AG20443 (cell line): ENCODE data around the gene GLUL.
"Not testable (repeated sequence)": the region's sequence is repeated elsewhere in the genome, so short reads cannot be mapped to it uniquely, and the experiment has no call there.

Source experiments
- DNase-seq: peaks from one replicate; pipeline ENCODE4 v3.0.0; 2012; ENCODE audit warnings: low spot score, mixed read lengths

The GLUL gene

GRCh38 chr1:182394055-182394775 is 2.6 kb upstream of the GLUL start:
- DNase-seq = no peak

DNA sequence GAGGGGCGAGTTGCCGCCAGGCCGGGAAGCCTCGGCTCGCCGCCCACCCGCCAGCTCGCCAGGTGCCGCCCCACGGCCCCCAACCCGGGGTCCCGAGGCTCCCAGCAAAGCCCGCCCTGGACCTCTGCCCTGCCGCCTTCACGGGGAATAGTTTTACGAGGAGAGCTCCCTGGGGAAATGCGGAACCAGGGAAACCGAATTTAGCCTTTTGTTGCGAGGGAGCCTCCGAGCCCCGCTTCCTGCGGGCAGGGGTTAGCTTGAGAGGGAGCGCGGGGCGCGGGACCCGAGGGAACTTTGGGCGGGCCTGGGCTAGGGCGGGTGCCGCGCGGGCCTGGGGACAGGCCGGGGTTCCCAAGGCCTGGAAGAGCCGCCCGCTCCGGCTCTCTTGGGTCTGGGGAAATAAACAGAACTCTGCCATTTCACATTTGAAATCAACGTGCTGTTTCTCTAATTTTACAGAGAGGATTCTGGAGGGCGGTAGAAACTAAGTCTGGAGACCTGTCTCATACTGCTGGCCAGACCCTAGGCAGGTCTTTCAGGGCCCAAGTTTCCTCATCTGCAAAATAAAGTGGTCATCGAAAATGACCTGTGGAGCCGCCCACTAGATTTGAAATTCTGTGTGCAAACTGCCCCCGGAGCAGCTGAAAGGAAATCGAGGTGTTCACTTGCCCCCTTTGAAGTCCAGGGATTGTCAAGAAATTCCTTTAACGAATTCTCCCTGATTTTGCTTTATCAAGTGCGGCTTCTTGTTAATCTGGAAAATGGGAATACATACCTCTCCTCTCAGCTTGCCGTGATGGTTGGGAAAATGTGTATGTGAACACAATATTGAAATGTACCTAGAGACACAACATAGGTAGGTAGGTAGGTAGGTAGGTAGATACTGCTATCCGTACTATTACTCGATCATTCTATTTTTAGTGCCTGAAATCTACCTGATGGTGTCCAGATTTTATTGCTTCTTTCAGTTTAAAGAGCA is 749 bp upstream of the GLUL start:
- peak; percentile 40 for DNase-seq

DNA sequence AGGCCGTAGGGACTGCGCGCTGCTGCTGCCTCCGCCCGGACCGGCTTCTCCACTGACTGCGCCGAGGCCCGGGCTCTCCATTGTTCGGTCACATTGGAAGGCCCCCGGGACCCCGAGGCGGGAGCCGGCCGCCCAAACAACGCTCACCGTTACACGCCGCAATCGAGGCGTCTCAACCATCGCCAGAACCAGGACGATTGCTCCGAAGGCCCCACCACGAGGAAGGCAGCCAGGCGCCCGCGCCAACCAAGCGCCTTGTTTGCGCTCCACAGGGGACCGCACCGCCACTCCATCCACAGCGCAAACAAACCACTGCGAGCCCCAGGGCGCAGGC is 595 bp downstream of the GLUL start:
- DNase-seq = no peak

DNA sequence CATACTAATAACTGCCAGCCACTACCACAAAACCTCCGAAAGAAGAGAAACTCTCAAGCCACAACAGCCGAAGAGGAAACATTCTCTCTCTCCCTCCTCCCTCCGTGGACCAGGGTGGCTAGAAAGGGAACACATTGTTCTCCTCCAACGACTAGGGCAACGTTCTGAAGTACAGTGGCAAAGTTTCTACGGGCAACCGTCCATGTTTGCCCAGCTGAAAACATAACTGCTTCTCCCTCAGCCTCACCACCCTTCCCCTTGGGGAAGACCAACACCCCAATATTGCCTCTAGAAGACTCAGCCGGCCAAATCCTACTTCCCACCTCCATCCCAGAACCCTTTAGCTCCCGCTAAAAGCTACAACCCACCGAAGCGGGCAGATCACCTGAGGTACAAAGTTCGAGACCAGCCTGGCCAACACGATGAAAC is 2.0 kb downstream of the GLUL start:
- peak; percentile 26 for DNase-seq

DNA sequence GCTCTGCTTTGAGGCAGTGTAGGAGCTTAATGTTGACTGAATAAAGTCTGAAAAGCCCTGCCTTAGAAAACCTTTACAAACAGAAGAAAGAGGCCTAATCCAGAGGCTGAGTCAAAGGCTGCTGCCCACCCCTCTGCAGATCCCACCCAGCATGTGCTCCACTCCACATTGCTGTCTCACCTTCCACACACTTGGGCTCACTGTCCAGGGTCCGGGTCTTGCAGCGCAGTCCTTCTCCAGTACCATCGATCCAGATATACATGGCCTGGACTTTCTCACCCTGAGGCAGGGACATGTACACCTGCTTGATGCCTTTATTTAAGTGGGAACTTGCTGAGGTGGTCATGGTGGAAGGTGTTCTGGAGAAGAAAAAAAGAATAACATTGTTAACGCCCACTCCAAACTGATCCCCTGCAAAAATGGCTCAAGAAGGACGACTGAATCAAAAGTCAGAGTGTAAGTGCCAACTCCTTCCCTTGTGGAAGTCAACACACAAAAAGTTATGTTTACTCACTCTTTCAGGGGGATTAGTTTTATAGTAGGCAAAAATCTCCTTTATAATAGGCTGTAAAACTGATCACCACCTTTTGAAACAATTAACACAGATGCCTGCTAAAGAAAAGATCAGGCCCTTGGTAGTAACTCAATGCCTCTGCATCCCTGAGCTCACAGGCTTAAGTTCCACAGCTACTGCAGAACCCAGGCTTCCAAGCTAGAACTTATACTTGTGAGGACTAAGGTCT is 3.0 kb downstream of the GLUL start:
- DNase-seq = no peak

DNA sequence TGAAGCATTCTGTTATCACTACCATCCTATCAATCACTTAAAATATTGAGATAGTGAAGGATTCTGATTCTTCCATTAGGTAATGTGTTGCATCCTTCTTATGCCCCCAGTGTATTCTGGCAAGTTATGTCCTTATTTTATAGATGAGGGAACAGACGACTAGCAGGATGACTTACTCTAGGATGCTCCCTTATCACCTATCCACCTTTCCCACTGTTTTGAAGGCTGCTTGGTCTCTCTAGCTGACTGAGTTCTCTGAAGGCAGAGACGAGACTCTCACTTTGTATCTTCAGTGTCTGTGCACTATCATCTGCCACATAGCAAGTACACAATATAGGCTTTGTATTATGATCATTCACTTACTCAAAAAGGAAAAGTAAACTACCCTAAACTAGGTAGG is 4.0 kb downstream of the GLUL start:
- no peak for DNase-seq

- DNase-seq = no peak
These were observed 4.6 kb downstream of the GLUL start for GRCh38 chr1:182386980-182387379.

DNA sequence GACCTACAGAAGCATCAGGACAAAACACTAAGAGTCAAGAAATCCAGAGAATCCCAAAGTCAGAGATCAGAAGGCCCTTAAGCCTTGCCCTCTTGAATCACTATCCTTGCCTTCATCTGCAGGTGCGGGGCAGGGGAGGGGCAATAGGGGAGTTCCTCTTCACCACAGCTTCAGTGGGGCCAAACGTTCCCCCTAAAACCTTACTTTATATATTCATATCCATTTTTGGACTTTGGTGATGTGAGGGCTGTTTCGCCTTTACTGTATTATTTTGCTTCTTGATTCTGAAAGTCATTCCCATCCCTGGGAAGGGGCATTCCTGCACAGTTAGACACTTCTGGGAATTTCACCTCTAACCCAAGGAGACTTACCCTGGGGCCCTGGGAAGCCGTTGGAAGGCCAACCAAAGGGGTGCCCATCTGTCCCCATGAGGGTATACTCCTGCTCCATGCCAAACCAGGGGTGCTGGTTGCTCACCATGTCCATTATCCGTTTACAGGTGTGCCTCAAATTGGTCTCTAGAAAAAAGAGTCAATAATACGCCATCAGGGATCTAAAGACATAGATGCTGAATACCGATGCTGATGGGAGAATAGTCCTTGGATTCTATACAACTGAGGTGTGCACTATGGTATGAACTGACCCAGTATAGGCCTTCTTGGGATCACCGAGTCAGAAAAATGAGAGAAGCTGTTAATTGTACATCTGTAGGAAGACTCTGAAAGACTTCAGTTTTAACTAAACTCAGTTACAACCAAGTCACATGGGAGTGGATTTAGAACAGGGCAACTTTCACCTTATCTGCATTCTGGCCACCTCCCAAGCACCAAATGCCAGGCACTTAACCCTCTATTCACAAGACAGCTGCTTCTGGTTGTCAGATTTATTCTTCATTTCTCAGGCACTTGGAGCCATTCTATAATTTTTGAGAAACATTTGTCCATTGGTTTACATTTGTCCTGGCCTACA is 5.4 kb downstream of the GLUL start:
- DNase-seq = no peak

- DNase-seq = no peak
These were observed 7.1 kb downstream of the GLUL start for GRCh38 chr1:182384387-182384960.

- no peak for DNase-seq
These were observed 7.7 kb downstream of the GLUL start for GRCh38 chr1:182383934-182384333.

DNA sequence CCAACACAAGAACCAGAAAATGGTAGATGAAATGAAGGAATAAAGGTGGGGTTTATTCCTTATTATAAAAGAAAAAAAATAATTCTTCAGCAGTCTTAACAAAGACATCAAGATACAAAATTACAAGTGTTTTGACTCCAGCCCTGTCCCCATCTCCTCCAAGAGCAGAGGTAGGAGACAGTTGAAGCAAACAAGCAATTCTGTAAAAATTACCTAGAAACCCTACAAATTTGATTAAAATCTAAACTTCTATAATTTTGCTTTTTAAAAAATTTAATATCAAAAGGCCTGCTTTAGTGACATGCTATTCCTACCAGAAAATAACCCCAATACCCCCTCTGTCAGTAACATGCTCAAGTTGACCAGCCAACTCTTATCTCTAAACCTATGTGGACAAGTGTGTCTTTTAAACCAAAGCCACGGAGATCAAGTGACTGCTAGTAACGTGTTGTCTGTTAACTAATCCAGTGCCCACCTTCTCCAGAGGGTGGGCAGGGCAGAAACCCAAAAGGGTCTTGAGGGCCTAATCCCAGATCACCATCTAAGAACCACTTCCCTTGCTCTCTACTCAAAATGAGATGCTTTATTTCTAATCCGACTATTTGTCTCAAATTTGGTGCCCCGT is 8.4 kb downstream of the GLUL start:
- DNase-seq = no peak

- no peak for DNase-seq
These were observed 9.4 kb downstream of the GLUL start for GRCh38 chr1:182381962-182382819.

- no peak for DNase-seq
These were observed 11.4 kb downstream of the GLUL start for GRCh38 chr1:182380199-182380598.

DNA sequence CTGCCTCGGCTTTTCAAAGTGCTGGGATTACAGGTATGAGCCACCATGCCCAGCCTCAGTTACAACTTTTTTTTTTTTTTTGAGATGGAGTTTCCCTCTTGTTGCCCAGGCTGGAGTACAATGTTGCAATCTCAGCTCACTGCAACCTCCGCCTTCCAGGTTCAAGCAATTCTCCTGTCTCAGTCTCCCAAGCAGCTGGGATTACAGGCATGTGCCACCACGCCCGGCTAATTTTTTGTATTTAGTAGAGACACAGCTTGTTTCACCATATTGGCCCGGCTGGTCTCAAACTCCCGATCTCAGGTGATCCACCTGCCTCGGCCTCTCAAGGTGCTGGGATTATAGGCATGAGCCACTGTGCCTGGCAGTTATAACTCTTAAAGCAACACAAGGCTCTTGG is 11.8 kb downstream of the GLUL start:
- not testable (repeated sequence) for DNase-seq

GRCh38 chr1:182376936-182377574 is 14.5 kb downstream of the GLUL start:
- DNase-seq = peak; percentile 14

- DNase-seq = no peak
These were observed 17.3 kb downstream of the GLUL start for GRCh38 chr1:182374101-182374834.

GRCh38 chr1:182370532-182370931 is 21.1 kb downstream of the GLUL start:
- no peak for DNase-seq

GRCh38 chr1:182368903-182369302 is 22.7 kb downstream of the GLUL start:
- no peak for DNase-seq
